ENCODE results near the gene PRXL2A.
"Not testable (repeated sequence)": the region's sequence is repeated elsewhere in the genome, so short reads cannot be mapped to it uniquely, and the experiment has no call there.

The PRXL2A gene

DNA sequence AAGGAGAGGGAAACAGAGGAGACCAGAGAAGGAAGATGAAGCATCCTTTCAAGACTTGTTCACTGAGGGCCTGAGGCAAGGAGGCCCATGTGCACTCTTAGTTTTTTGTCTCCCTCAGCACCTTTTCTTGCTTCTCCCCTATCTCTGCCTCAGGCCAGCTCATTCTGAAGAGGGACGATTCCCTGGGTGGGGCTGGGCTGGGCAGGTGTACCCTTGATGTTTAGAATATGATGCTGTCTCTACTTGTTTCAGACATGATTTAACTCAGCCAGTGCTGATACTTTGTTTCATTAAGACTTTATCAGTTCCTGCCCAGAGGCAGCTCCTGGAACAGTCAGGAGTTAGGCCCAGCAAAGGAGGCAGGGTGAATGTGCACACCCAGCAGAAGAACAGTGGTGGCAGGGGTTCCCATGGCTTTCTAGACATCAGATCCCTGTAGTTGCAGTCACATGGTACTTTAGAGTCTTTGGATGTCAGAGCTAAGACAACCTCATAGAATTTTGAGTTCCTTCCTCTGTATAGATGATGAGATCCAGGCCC lies 3.4 kb downstream of the PRXL2A start:
- DNase-seq (ENCODE audit: low read depth in 2 of 2), result no peak

DNA sequence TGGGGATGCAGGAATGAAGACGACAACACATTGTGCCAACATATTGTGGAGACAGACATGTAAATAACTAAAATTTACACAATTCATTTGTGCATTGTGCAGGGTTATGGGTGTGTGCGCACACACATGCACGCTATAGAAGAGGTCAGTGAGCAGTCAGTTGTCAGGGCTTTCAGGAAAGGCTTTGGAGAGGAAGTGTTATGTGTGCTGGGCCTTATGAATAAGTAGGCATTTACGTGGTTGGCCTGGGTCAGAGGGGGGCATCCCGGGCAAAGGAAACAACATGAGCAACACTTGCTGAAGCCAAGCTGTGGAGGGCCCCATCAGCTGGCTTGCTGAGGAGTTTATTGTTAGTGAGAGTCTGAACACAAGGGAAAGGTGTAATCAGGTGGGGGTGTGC lies 4.1 kb downstream of the PRXL2A start:
- no peak for DNase-seq (ENCODE audit: low read depth in 2 of 2)

DNA sequence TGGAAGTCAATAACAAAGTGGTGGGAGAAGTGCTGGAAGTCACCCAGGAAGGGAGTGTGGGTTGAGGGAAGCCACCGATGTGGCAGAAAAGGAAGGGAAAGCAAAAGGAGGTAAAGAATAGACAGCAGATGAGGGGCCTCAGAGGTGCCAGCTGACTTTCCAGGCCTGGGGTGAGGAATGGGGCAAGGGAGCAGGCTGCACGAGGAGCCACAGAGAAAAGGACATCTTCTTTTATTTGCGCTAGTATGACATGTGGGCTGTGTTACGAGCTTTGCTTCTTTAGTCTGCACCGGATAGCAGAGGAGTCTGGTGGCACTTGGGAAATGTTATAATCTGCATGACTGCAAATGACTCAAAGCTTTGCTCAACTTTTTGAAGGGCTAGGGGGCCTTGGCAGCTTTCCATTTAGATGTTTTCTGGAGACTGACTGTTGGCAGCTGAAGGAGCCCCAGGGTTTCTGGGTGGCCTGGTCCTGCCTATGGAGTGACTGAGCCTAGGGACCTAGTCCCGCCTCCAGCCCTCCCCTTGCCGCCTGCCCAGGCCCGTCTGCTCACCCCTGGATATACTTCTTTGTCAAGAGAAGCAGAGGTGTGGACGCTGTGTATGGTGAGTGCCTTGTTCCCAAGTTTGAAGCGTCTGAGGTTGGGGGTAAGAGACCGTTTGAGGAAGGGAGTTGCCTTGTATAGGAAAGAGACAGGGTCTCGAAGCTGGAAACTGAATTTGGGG lies 5.1 kb downstream of the PRXL2A start:
- no peak for DNase-seq (ENCODE audit: low read depth in 2 of 2)

DNA sequence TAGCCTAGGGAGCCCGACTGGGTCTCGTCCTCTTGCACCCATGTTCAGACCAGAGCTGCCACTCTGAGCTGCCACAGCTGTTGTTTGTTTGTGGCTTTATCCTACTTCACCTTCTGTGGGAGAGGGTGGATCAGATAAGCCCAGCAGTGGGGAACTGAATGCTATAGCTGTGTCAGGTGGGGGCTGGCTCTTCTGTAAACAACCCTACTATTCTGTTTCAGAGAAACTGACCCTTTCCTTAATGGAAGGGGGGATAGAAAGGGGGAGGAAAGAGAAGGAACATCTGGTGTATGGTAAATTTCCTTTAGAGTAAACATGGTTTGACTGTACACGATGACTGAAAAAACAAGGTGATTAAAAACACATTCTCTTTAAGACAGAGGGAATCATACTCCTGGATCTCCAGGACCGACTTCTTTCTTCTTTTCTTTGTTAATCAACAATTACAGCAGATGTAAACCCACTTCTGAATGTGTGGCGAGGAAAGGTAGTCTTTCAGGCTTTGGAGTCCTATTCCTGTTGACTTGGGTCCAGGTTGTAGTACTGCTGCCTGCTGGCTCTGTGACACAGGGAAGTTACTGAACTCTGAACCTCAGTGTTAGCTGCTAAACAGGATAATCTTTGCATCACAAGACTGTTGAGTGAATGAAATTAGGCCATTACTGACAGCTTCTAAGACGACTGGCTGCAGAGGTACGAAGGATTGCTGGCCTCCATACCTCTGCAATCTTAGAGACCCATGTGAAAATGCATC lies 6.0 kb downstream of the PRXL2A start:
- DNase-seq (ENCODE audit: low read depth in 2 of 2), result no peak

DNA sequence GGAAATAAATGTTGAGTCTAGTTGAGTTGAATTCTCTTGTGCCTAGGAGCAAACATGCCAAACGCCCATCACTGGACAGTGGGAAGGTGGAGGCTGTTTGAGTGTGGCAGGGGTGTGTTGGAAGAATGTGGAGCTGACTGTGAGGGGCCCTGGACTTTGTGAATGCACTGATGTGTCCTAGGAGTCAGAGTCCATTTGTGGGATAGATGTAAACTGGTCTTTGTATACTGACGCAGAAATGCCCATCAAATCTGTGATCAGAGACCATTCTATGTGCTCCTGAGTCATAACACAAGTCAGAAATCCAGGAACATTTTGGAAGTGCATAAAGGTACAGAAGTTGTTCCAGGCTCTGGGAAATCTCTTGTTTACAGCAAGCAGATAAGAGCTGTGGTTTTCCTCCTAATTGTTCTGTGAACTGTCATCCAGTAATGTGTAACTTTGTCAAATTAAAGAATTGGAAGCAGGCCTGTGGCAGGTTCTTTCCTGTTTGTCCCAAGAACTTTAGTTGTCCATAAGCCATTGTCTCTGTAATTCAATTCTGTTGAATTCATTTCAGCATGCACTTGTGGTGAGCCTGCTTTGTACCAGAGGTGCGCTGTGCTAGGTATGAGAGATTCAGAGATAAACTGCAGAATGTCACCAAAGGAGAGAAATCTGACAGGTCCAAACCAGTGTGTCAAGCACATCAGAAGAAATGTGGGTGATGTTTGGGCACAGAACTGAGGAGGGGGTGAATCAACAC lies 7.6 kb downstream of the PRXL2A start:
- DNase-seq (ENCODE audit: low read depth in 2 of 2), result no peak

DNA sequence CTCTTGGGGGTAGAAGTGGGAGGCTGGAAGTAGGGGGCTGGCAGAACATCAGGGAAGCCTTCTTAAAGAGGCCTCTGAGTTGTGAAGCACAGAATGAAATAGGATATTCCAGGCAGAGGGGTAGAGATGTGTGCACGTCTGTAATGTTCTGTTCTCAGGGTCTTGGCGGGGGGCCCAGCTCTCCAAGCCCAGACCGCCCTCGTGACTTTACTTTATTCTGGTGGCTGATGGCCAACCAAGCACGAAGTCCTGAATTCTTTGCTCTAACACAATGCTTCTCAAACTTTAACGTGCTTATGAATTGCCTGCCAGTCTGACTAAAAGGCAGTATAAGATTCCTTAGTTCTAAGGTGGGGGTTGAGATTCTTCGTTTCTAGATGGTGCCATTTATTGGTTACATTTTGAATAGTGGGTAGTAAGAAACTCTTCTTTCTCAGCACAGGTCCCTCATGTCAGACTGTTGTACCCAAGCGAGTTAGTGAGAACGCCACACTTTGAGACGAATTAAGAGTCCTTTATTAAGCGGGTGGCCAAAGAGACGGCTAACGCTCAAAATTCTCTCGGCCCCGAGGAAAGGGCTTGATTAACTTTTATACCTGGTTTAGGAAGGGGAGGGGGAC lies 8.2 kb downstream of the PRXL2A start:
- DNase-seq (ENCODE audit: low read depth in 2 of 2), result no peak

DNA sequence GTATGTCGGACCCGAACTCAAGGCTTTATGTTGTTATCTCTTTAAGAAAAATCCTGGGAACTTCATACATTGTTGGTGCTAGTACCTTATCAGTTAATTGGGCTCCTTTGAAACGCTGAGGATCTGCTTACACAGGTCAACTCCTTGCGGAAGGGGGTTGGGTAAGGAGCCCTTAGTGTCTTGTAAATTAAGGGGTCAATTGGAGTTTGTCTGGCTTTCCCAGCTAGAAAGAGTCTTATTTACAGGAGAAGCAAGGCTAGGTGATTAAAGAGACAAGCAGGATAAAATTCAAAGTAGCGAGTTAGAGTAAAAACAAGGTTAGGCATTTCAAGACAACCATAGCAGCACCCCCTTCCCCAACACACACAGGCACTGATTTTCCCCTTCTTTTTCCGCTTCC lies 8.9 kb downstream of the PRXL2A start:
- DNase-seq (ENCODE audit: low read depth in 2 of 2), result not testable (repeated sequence)

DNA sequence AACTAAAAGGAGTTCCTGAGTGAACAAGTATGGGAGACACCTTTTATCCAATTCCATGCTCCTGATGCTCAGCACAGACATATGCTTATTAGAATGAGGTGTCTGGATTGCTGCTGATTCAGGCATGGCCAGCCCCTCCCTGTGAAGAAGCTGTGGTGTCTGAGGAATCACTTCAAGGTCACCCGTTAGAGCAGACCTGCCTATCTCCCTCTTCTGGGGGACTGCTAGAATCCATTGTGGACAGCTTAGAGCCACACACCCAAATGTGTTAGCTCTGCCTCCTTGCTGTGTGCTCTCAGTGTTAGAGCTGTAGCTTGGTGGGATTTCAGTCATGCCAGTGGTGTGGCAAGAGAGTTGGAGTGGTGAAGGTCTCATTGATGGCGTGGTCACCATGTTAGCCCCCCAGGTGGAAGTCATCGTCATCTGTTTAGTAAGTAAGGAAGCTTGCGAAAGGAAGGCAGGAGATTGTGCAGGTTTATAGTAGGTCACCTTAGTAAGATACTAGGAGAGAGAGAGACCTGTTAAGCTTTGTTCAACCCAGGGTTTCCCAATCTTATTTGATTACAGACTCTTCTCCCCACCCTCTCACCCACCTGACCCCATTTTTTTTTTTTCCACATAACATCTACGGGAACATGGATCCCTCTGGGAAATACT lies 12.8 kb downstream of the PRXL2A start:
- DNase-seq (ENCODE audit: low read depth in 2 of 2), result no peak

DNA sequence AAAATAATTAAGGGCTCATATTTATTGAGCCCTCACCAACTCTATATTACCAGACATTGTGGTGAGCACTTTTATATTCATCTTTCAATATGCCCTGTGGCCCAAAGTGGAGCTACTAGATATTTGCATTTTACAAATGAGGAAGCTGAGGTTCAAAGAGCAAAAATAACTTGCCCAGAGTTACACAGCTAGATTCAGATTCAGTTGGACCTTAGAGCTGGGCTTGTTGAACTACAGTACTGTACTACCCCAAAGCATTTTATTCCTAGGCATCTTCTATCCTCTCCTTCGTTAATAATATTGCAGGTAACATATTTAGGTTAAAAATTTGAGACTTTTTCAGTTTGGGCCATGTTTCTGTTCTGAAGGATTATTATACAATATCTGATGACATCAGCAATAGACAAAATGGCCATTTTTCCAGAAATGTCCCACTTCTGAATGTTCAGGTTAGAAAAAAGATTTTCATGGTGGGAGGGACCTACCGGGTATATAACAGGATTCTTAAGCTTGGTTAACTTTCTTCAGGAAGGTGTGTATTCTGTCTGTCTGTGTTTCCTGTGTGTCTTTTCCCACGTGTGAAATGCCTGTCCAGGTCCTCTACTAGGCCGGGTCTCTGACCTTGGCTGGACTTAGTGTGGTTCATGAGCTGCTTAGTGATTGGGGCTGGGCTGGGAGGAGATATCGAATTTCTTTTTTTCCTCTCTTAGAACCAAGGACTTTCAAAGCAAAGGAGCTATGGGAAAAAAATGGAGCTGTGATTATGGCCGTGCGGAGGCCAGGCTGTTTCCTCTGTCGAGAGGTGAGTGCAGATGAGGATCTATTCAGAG lies 13.6 kb downstream of the PRXL2A start:
- no peak for DNase-seq (ENCODE audit: low read depth in 2 of 2)

DNA sequence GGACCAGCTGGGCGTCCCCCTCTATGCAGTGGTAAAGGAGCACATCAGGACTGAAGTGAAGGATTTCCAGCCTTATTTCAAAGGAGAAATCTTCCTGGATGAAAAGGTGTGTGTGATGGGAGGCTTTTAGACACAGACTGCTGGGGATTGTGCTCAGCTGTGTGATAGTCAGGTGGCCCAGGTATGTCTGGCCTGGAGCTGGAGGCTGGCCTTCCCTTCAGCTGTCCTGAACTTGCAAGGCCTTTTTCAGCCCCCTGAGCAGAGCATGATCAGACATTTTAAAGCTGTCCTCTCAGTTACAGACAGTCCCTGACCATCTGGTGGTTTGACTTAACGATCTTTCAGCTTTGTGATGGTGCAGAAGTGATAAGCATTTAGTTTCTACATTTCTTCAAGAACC lies 17.6 kb downstream of the PRXL2A start:
- DNase-seq (ENCODE audit: low read depth in 2 of 2), result no peak

DNA sequence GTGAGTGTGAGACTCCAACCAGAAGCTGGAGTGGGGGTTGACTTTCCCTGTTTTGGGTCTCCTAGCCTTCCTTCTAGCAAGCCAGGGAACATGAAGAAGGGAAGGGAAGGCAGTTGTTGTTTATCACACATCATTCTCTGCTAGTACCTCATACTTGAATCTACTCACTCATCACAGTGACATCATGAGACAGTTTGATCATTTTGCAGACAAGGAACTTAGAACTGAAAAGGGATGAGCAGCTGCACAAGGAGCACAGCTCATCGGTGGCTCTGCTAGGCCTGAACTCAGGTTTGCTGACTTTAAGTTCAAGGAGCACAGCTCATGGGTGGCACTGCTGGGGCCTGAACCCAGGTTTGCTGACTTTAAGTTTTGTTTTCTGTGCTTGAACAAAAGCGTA lies 19.2 kb downstream of the PRXL2A start:
- DNase-seq (ENCODE audit: low read depth in 2 of 2), result no peak

DNA sequence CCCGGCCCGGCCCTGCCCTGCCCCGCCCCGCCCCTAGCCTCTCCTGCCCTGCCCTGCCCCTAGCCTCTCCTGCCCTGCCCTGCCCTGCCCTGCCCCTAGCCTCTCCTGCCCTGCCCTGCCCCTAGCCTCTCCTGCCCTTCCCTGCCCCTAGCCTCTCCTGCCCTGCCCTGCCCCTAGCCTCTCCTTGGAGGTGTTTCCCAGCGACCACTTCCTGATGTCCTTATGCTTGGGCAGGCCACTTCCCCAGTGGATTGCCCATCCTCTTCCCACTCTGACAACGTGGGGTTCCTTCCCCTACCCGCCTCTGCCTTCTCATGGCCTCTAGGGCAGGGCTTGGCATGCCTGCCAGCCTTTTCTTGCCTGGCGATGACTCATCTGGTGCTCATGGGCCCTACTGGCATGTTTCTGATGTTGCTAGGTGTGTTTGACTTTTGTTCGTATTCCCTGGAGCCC lies 21.2 kb downstream of the PRXL2A start:
- DNase-seq (ENCODE audit: low read depth in 2 of 2), result no peak

DNA sequence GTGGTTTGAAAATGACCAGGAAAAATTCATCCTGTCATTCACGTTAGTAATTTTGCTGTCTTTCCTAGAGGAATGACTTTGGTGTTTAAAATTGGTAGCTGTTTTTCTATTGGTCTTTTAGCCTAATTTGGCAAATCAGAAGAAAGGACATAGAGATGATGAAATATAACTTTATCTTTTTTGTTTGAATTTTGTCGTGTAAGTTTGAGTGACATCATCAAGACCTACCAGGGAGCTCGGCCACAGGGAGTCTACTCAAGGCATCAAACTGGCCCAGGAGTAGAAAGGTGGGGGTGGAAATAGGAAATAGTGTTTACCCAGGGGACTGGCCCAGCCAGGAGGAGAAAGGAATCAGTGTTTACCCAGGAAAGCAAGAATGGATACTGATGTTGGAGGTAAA lies 24.8 kb downstream of the PRXL2A start:
- DNase-seq (ENCODE audit: low read depth in 2 of 2), result no peak

DNA sequence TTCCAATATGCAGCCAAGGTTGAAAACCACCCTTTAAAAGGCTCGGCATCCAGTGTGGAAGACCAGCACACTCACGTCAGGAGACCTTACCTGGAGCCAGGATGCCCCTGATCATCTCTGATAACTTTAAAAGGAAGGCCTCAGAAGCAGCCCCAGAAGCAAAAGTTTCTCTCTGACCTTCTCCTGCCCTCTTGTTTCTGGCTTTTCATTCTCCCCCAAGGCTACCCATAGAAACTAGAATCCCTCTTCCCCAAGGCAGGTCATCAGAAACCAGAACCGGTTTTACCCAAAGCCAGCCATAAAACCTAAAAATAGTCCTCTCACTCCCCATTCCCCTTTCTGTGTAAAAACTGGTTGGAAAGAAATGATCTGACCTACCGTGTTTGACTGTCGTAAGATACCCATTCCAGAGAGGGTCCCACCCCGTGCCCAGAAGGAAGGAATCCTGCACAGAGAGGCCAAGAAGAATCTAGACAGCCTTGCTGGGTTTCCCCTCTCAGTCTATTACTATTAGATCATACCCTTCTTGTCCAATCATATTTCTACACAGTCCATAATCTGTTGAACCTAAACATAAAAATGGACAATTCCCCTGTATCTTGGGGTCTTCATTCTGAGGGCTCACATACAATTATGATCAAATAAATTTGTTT lies 28.2 kb downstream of the PRXL2A start:
- DNase-seq (ENCODE audit: low read depth in 2 of 2), result no peak

DNA sequence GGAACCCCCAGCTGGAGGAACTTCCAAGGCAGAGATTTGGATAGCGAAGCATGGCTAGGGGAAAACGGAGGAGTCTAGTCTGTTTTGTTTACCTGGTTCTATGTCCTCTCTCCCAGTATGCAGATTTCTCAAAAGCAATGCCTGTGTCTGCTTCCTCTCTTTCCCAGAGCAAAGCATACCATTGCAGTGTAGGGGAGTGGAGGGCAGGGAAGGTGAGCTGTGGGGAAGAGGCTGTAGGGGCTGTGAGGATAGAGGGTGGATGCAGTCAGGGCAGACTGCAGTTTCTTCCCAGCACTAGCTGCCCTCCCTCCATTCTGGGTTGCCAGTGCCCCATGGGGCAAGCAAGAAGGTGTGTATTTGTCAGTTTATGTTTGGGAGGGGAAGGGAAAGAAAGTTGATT lies 28.9 kb downstream of the PRXL2A start:
- no peak for DNase-seq (ENCODE audit: low read depth in 2 of 2)

DNA sequence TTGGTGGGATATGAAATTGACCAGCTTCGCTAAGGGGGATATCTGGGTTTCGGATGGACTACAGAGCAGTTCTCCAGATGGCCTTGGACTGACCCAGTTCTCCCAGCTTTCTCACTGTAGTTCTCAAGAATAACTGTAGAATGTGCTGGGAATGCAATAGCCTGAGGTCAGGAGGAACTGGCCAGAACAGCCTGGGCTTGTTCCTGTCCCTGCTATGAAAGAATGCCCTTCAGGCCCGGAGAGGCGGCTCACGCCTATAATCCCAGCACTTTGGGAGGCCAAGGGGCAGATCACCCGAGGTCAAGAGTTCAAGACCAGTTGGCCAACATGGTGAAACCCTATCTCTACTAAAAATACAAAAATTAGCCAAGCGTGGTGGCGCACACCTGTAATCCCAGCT lies 33.5 kb downstream of the PRXL2A start:
- DNase-seq (ENCODE audit: low read depth in 2 of 2), result no peak

DNA sequence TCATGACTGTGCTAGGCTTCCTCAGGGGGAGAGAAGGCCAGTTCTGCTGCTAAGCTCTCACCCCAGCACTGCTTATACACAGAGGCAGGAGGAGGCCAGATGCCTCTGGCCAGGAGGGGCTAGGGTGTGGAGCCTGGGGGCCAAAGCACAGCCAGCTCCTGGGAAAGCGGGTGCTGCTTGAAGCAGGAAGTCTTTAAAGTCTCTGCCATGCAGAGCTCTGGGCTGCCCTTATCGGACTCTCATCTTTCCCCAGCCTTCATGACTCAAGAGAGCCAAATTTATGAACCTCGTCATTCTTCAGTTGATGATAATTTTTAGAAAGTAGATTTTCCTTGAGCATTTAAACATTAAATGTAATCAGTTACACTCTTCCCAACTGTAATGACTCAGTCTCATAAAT lies 34.5 kb downstream of the PRXL2A start:
- no peak for DNase-seq (ENCODE audit: low read depth in 2 of 2)

DNA sequence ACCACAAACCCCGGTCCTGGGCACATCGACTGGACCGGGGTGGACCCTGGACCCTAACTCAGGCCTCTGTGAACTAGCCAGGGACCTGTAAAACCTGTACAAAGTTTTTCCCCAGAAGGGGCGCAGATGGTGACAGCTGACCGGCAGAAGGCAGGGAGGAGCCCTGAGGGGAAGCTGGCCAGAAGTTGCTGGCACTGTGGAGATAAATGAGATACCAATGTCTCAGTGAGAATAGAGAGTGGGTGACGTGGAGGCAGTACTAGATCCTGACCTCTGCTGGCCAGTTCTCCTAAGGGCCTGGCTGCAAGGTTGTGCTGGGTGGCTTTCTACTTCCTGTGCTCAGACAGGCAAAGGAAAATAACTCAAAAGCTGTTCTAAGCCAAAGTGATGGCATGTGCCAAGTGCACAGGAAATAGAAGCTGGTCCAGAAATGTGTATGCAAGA lies 35.2 kb downstream of the PRXL2A start:
- no peak for DNase-seq (ENCODE audit: low read depth in 2 of 2)

DNA sequence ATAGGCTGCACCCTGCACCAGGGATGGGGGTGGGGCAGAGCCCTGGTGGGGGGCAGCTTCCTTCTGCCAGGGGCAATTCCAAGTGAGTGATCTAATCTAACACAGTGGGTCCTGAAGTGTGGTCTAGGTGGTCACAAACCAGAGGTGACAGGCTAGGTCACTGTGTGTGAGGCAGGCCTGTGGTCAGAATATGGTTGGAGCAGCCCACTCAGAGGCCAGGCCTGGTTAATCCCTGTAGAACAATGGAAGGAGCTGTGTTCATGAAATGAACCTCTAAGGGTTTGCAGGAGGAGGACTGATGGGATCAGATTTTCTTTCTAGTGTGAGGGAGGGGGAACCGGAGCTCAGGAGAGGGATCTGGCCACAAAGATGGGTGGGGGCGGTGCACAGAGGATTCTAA lies 35.8 kb downstream of the PRXL2A start:
- DNase-seq (ENCODE audit: low read depth in 2 of 2), result no peak

All from activated CD4-positive, alpha-beta T cell treated with anti-CD3 and anti-CD28 coated beads for 24 hours (primary cell).